HepG2 (cell line): ENCODE data around the gene PAK6. TPM values are rescaled to one million over a fixed set of nuclear protein-coding genes. Genes with fewer than 3 reads are reported as not detected.

Experiments used
- ARNT ChIP-seq: fragments of 450-650 bp; IDR thresholded peaks from 2 replicates; pipeline ENCODE4 v1.6.1; 2017
- CBX2 ChIP-seq, 2 experiments: fragments of 200-600 bp in 1 of 2; sonication (generic); formaldehyde crosslinking in 1 of 2; IDR thresholded peaks; 2 replicates each; pipeline versions ENCODE4 v1.7.0 to v1.8.1; 2018 to 2022; ENCODE audit warnings: low read depth in 2 of 2, low read length in 1 of 2, mild to moderate bottlenecking in 1 of 2, missing genetic modification reagents in 1 of 2
- ELF1 ChIP-seq: sonication (generic); formaldehyde crosslinking; IDR thresholded peaks from 2 replicates; pipeline ENCODE4 v1.4.0; 2020; ENCODE audit warnings: missing genetic modification reagents
- FOSL1 ChIP-seq: sonication (generic); formaldehyde crosslinking; IDR thresholded peaks from 2 replicates; pipeline ENCODE4 v1.9.0; 2021; ENCODE audit warnings: missing genetic modification reagents, borderline replicate concordance
- FOXM1 ChIP-seq: sonication (generic); formaldehyde crosslinking; IDR thresholded peaks from 2 replicates; pipeline ENCODE4 v1.5.0; 2020; ENCODE audit warnings: missing genetic modification reagents
- GATAD2A ChIP-seq: IDR thresholded peaks from 2 replicates; pipeline ENCODE4 v1.6.1; 2016
- JARID2 ChIP-seq: sonication (generic); formaldehyde crosslinking; IDR thresholded peaks from 2 replicates; pipeline ENCODE4 v1.8.1; 2023; ENCODE audit warnings: missing genetic modification reagents, inconsistent platforms; ENCODE audit not compliant: insufficient replicate concordance
- KAT2B ChIP-seq: fragments of 150-350 bp; IDR thresholded peaks from 2 replicates; pipeline ENCODE4 v1.6.1; 2014; ENCODE audit warnings: low read depth, low read length, borderline replicate concordance
- KAT7 ChIP-seq: IDR thresholded peaks from 2 replicates; pipeline ENCODE4 v1.6.1; 2018; ENCODE audit warnings: borderline replicate concordance, missing compliant biosample characterization
- KDM1A ChIP-seq: IDR thresholded peaks from 2 replicates; pipeline ENCODE4 v1.6.1; 2016; ENCODE audit warnings: missing compliant biosample characterization
- MATR3 ChIP-seq: sonication (generic); formaldehyde crosslinking; IDR thresholded peaks from 2 replicates; pipeline ENCODE4 v1.4.0; 2020; ENCODE audit warnings: missing genetic modification reagents
- NCOA2 ChIP-seq: sonication (generic); formaldehyde crosslinking; IDR thresholded peaks from 2 replicates; pipeline ENCODE4 v1.8.0; 2022; ENCODE audit warnings: inconsistent platforms
- RCOR2 ChIP-seq: IDR thresholded peaks from 2 replicates; pipeline ENCODE4 v1.6.1; 2016; ENCODE audit warnings: missing biosample characterization, missing genetic modification reagents
- SMAD9 ChIP-seq: sonication (generic); formaldehyde crosslinking; IDR thresholded peaks from 2 replicates; pipeline ENCODE4 v1.5.1; 2020; ENCODE audit warnings: mild to moderate bottlenecking, missing genetic modification reagents
- SSRP1 ChIP-seq: IDR thresholded peaks from 2 replicates; pipeline ENCODE4 v1.6.1; 2016; ENCODE audit warnings: control low read depth
- ZBTB20 ChIP-seq: sonication (generic); formaldehyde crosslinking; IDR thresholded peaks from 2 replicates; pipeline ENCODE4 v1.8.1; 2023; ENCODE audit warnings: missing genetic modification reagents, low read depth, mild to moderate bottlenecking, borderline replicate concordance
- ZBTB42 ChIP-seq: sonication (generic); formaldehyde crosslinking; IDR thresholded peaks from 2 replicates; pipeline ENCODE4 v1.5.0; 2020; ENCODE audit warnings: mild to moderate bottlenecking, missing genetic modification reagents
- ZFP36L2 ChIP-seq: sonication (generic); formaldehyde crosslinking; IDR thresholded peaks from 2 replicates; pipeline ENCODE4 v1.4.0; 2020; ENCODE audit warnings: missing genetic modification reagents
- ZNF180 ChIP-seq: sonication (generic); formaldehyde crosslinking; IDR thresholded peaks from 2 replicates; pipeline ENCODE4 v1.4.0; 2020; ENCODE audit warnings: low read depth, missing genetic modification reagents, borderline replicate concordance
- ZNF30 ChIP-seq: sonication (generic); formaldehyde crosslinking; IDR thresholded peaks from 2 replicates; pipeline ENCODE4 v1.5.0; 2020; ENCODE audit warnings: mild to moderate bottlenecking, missing genetic modification reagents
- ZNF468 ChIP-seq: sonication (generic); formaldehyde crosslinking; IDR thresholded peaks from 2 replicates; pipeline ENCODE4 v1.8.0; 2022; ENCODE audit warnings: mild to moderate bottlenecking, moderate library complexity, missing genetic modification reagents
- ZNF547 ChIP-seq: sonication (generic); formaldehyde crosslinking; IDR thresholded peaks from 2 replicates; pipeline ENCODE4 v1.5.1; 2020; ENCODE audit warnings: mild to moderate bottlenecking, missing genetic modification reagents
- ZNF552 ChIP-seq: sonication (generic); formaldehyde crosslinking; IDR thresholded peaks from 2 replicates; pipeline ENCODE4 v1.9.0; 2022; ENCODE audit warnings: missing genetic modification reagents, mild to moderate bottlenecking, borderline replicate concordance
- ZNF589 ChIP-seq: sonication (generic); formaldehyde crosslinking; conservative IDR thresholded peaks from 2 replicates; pipeline ENCODE4 v1.8.0; 2022; ENCODE audit warnings: mild to moderate bottlenecking, moderate library complexity, missing genetic modification reagents
- ZNF619 ChIP-seq: sonication (generic); formaldehyde crosslinking; IDR thresholded peaks from 2 replicates; pipeline ENCODE4 v1.4.0; 2020; ENCODE audit warnings: mild to moderate bottlenecking, missing genetic modification reagents
- ZNF782 ChIP-seq: sonication (generic); formaldehyde crosslinking; IDR thresholded peaks from 2 replicates; pipeline ENCODE4 v1.4.0; 2020; ENCODE audit warnings: missing genetic modification reagents, mild to moderate bottlenecking, borderline replicate concordance
- ZNF878 ChIP-seq: sonication (generic); formaldehyde crosslinking; IDR thresholded peaks from 2 replicates; pipeline ENCODE4 v1.8.1; 2023; ENCODE audit warnings: mild to moderate bottlenecking, missing genetic modification reagents, moderate library complexity
- ZNF883 ChIP-seq: sonication (generic); formaldehyde crosslinking; IDR thresholded peaks from 2 replicates; pipeline ENCODE4 v1.5.1; 2020; ENCODE audit warnings: mild to moderate bottlenecking, missing genetic modification reagents; ENCODE audit errors: not compliant biosample characterization
- ZSCAN9 ChIP-seq: IDR thresholded peaks from 2 replicates; pipeline ENCODE4 v1.6.1; 2016; ENCODE audit warnings: borderline replicate concordance
- polyA plus RNA-seq, 8 experiments: library from polyadenylated mRNA; depleted of rRNA in 3 of 8; stranded (reverse) in 7 of 8; unstranded in 1 of 8; fragments of >200 nt; fragmentation: Illumina TruSeq in 4 of 8; extraction: Trizol in 4 of 8; gene quantifications; 2 replicates each; pipeline versions ENCODE4 v1.2.1 to v1.2.3, GENCODE V29; 2011 to 2016; ENCODE audit warnings: low read depth in 4 of 8, missing spikeins in 1 of 8, mixed read lengths in 1 of 8; ENCODE audit not compliant: insufficient read depth in 1 of 8
- total RNA-seq, 5 experiments: library from RNA; depleted of rRNA; stranded (reverse); fragments of >200 nt; fragmentation: Illumina TruSeq; extraction: Trizol; gene quantifications; 2 replicates each; pipeline ENCODE4 v1.2.3, GENCODE V29; 2016; ENCODE audit warnings: low read depth in 1 of 5
- TF ChIP-seq, protein P1 (sequence below): sonication (generic); formaldehyde crosslinking; IDR thresholded peaks from 2 replicates; pipeline ENCODE4 v1.4.0; 2020; ENCODE audit warnings: missing genetic modification reagents, borderline replicate concordance

PAK6 gene
- total and polyA plus RNA-seq, 2 of the 13 experiments (the other 11 are each of a cell fraction or from before 2014, with no cell fraction given), result 0.07 TPM; not detected in 1

DNA sequence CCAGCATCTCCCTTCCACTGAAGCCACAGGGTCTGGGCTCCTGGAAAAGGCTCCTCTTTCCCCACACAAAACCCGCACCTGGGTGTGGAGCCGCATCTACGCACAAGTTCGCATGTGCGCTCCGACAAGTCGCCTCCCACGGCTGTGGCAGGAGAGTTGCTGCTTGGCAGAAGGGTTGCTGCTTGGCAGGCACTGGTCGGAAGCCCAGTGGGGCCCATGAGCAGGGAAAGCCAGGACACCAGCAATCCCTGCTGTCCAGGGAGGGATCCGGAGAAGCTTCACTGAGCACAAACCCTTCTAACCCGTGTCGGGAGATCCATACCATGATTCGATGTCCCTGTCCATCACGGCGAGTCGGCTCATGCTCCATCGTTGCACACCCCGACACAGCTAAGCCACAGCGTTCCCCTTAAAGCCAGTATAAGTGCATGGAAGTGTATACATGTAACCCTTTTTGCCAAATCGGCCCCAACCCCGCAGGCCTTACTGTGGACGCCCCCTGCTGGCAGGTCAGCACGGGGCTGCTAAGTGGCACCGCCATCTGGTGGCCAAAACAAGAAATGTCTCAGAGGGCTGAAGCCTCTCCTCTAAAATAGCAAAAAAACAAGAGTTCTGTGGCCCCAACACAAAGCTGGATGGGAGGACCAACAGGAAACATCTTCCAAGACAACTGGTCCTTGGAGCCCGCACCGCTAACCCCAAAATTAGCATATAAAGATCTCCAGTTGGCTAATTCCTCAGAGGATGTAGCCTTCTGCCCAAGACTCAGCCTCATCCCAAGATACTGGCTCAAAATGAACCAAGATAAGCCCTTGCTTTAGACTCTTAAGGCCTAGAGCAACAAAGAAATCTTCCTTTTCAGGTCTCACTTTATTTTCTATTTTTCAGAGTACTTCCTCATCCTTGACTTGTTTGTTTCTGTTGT is 35.7 kb downstream of the PAK6 start (continued):
- TF ChIP-seq FOSL1 (CRISPR knock-in tag), result no peak
- no peak for TF ChIP-seq ZNF547 (CRISPR knock-in tag)
- TF ChIP-seq ZNF782 (CRISPR knock-in tag), result no peak
- no peak for TF ChIP-seq ZNF30 (CRISPR knock-in tag)
- no peak for TF ChIP-seq FOXM1 (CRISPR knock-in tag)
- no peak for TF ChIP-seq ZNF552
- 0 out of 2 replicates have a peak, but pooled peaks have one; percentile 62 for TF ChIP-seq SSRP1 (CRISPR knock-in tag)
- no peak for TF ChIP-seq SMAD9 (CRISPR knock-in tag)
- TF ChIP-seq ZNF468 (CRISPR knock-in tag), result no peak
- peak; percentile 72 for TF ChIP-seq GATAD2A (CRISPR knock-in tag)
- 0 out of 2 replicates have a peak, but pooled peaks have one; percentile 13 for TF ChIP-seq ELF1
- TF ChIP-seq ZBTB42 (CRISPR knock-in tag), result no peak
- no peak for TF ChIP-seq JARID2 (CRISPR knock-in tag)
- TF ChIP-seq ZBTB20 (CRISPR knock-in tag), result no peak
- no peak for TF ChIP-seq ARNT
- 0 out of 2 replicates have a peak, but pooled peaks have one; percentile 33 for TF ChIP-seq RCOR2
- no peak for TF ChIP-seq KAT2B
- TF ChIP-seq ZNF180 (CRISPR knock-in tag), result no peak
- no peak for TF ChIP-seq ZNF883 (CRISPR knock-in tag)
- TF ChIP-seq ZNF619 (CRISPR knock-in tag), result peak; percentile 79; the same call in 1 of the 2 replicates
- TF ChIP-seq NCOA2 (CRISPR knock-in tag), result 0 out of 2 replicates have a peak, but pooled peaks have one; percentile 44
- TF ChIP-seq MATR3, result no peak
- TF ChIP-seq, protein P1, sequence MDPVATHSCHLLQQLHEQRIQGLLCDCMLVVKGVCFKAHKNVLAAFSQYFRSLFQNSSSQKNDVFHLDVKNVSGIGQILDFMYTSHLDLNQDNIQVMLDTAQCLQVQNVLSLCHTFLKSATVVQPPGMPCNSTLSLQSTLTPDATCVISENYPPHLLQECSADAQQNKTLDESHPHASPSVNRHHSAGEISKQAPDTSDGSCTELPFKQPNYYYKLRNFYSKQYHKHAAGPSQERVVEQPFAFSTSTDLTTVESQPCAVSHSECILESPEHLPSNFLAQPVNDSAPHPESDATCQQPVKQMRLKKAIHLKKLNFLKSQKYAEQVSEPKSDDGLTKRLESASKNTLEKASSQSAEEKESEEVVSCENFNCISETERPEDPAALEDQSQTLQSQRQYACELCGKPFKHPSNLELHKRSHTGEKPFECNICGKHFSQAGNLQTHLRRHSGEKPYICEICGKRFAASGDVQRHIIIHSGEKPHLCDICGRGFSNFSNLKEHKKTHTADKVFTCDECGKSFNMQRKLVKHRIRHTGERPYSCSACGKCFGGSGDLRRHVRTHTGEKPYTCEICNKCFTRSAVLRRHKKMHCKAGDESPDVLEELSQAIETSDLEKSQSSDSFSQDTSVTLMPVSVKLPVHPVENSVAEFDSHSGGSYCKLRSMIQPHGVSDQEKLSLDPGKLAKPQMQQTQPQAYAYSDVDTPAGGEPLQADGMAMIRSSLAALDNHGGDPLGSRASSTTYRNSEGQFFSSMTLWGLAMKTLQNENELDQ (CRISPR knock-in tag), result 0 out of 2 replicates have a peak, but pooled peaks have one; percentile 73
- no peak for TF ChIP-seq ZFP36L2 (CRISPR knock-in tag)
- no peak for TF ChIP-seq CBX2 (IDR thresholded peaks at IDR 0.05; ENCODE audit: low read depth, low read length)
- no peak for TF ChIP-seq CBX2 (CRISPR knock-in tag; IDR thresholded peaks at IDR 0.05; ENCODE audit: low read depth)
- TF ChIP-seq ZNF589 (CRISPR knock-in tag), result no peak
- TF ChIP-seq ZNF878 (CRISPR knock-in tag), result no peak
- TF ChIP-seq KDM1A (CRISPR knock-in tag), result no peak
- TF ChIP-seq ZSCAN9 (CRISPR knock-in tag), result 0 out of 2 replicates have a peak, but pooled peaks have one; percentile 68
- TF ChIP-seq KAT7, result no peak
